Measurements from ENCODE around the gene FOXD1. TPM values are rescaled to one million over a fixed set of nuclear protein-coding genes. Genes with fewer than 3 reads are reported as not detected.
"Not testable (repeated sequence)": the region's sequence is repeated elsewhere in the genome, so short reads cannot be mapped to it uniquely, and the experiment has no call there.

The FOXD1 gene
- total RNA-seq, 1 donor from 2014 or later, result 2.6 TPM

- no peak for DNase-seq (ENCODE audit: low spot score)
Observed at GRCh38 chr5:73417303-73418034, 31.1 kb downstream of the FOXD1 start.

GRCh38 chr5:73415617-73416016 is 33.0 kb downstream of the FOXD1 start:
- no peak for DNase-seq (ENCODE audit: low spot score)

- DNase-seq (ENCODE audit: low spot score), result no peak
Observed at GRCh38 chr5:73415171-73415570, 33.4 kb downstream of the FOXD1 start.

GRCh38 chr5:73412597-73412988 is 36.0 kb downstream of the FOXD1 start:
- DNase-seq (ENCODE audit: low spot score), result no peak

- no peak for DNase-seq (ENCODE audit: low spot score)
Observed at GRCh38 chr5:73411936-73412596, 36.5 kb downstream of the FOXD1 start.

GRCh38 chr5:73409927-73410326 is 38.6 kb downstream of the FOXD1 start:
- not testable (repeated sequence) for DNase-seq (ENCODE audit: low spot score)

GRCh38 chr5:73405691-73406090 is 42.9 kb downstream of the FOXD1 start:
- DNase-seq (ENCODE audit: low spot score), result no peak

- no peak for DNase-seq (ENCODE audit: low spot score)
Observed at GRCh38 chr5:73399775-73400174, 48.8 kb downstream of the FOXD1 start.

Other genes with a start within 250 kb of the FOXD1 start
- gene BTF3, start 49.7 kb upstream of the FOXD1 start, total RNA-seq, result 421 TPM
- 33.1 TPM for gene ANKRA2, start 116.9 kb upstream of the FOXD1 start, total RNA-seq
- 9.6 TPM for gene UTP15, start 117.0 kb upstream of the FOXD1 start, total RNA-seq
- 29.9 TPM for gene ARHGEF28, start 177.4 kb upstream of the FOXD1 start, total RNA-seq